HUDEP-2 (cell line): ENCODE results near the gene CALHM4.

Experiments used
- DNase-seq, 76 experiments: peaks; one replicate each; lab custom pipeline; 2025; ENCODE audit not compliant: unreplicated experiment in 76 of 76; lab: John Stamatoyannopoulos, UW

CALHM4 gene, protein sequence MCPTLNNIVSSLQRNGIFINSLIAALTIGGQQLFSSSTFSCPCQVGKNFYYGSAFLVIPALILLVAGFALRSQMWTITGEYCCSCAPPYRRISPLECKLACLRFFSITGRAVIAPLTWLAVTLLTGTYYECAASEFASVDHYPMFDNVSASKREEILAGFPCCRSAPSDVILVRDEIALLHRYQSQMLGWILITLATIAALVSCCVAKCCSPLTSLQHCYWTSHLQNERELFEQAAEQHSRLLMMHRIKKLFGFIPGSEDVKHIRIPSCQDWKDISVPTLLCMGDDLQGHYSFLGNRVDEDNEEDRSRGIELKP

DNA sequence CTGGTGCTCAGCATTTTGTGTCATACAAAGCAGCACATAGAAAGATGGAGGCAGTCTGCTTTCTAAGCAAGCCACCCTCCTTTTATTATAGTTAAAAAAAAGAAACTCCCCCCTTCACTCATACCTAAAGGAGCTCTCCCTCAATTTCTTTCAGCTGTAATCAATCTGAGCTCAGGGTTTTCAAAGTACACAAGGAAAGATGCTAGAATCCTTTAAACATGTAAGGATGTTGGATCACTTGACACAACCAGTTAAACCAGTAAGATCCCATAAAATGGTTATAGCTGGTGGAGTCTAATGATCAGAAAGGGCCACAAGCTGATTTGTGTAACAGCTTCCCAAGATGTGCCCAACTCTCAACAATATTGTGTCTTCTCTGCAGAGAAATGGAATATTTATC, at the start of gene CALHM4:
Gene CALHM4 (plus strand): TSS at position 301 of the 400 bp plus-strand sequence. CDS start 43 bp downstream, at position 344.
- DNase-seq, result no peak

DNA sequence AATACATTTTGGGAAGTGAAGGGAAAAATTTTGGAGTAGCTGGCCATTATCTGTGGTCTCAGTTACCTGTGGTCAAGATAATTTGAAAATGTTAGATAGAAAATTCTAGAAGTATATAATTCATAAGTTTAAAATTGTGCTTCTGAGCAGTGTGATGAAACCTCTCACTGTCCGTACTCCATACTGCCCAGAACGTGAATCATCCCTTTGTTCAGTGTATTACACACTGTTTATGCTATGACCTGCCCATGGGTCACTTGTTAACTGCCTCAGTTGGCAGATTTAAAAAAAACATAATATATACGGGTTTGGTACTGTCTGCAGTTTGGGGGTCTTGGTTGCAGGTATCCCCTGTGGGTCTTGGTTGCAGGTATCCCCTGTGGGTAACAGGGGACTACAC, 46.2 kb upstream of the CALHM4 start:
- DNase-seq, result no peak

DNA sequence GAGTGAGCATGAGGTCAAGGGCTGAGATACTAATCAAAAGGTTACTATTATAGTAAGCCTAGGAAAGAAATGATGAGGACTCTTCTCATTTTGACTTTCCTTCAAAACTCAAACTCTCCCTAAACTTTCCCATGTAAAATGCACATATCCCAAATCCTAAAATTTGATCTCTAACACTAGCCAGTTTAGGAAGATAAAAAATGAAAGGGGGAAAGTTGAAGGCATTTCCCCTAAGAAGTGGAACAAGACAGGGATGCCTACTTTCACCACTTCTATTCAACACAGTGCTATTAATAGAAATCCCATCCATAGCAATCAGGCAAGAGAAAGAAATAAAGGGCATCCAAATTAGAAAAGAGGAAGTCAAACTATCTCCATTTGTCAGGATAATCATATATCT, 45.0 kb upstream of the CALHM4 start:
- no peak for DNase-seq

DNA sequence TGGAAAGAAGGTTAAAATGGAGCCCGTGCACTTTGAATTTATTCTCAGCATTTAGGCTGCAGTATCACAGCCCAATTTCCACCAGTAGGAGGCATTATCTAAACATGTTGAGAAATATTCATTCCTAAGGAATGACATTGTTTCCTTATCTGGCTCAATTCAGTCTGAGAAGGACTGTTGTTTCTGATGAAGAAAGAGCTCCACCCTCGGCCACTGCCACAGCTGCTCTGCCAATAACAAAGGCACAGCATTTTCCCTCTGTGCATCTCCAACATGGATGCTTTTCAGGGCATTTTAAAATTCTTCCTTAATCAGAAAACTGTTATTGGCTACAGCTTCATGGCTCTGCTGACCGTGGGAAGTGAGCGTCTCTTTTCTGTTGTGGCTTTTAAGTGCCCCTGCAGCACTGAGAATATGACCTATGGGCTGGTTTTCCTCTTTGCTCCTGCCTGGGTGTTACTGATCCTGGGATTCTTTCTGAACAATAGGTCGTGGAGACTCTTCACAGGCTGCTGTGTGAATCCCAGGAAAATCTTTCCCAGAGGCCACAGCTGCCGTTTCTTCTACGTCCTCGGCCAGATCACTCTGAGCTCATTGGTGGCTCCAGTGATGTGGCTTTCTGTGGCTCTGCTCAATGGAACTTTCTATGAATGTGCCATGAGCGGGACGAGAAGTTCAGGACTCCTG, 42.0 kb upstream of the CALHM4 start, which contains the start of gene CALHM5:
Gene CALHM5 (plus strand): TSS at position 216 of the 687 bp plus-strand sequence. CDS start 58 bp downstream, at position 274.
- peak in 20 of 76 experiments; percentile 4 to 54 (median 28) for DNase-seq

DNA sequence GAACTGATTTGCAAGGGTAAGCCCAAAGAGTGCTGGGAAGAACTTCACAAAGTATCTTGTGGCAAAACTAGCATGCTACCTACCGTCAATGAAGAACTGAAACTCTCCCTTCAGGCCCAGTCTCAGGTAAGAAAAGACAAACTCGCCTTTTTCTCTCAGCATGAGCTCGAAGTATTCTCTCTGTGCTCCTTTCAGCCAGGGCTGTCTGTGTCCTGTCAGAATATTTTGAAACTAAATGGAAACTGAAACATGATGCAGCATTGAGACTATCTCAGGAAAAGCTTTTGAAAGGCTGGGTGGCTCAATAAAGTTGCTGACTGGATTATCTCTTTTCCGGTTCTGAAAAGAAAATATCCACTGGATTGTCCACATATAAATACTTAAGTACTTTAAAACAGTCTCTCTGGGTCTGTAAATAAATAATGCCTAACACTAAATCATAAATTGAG, 41.4 kb upstream of the CALHM4 start:
- no peak for DNase-seq

DNA sequence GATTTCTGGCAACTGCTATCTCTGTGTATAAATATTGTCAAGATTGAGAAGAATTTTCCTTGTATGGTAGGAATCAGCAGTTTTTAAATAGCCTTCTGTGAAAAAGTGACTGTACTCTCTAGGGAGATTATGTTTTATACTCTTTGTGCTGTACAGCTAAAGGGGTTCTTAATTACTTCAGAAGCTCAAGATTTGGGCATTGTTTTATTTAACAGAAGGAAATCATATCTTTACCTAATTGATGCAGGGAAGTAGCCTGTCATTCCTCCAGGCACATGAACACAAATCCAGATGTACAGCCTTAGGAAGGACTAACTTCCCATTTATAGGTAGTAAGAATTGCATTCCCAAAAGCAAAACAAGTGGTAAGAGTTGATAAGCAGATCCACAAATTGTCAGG, 40.8 kb upstream of the CALHM4 start:
- DNase-seq, result no peak

DNA sequence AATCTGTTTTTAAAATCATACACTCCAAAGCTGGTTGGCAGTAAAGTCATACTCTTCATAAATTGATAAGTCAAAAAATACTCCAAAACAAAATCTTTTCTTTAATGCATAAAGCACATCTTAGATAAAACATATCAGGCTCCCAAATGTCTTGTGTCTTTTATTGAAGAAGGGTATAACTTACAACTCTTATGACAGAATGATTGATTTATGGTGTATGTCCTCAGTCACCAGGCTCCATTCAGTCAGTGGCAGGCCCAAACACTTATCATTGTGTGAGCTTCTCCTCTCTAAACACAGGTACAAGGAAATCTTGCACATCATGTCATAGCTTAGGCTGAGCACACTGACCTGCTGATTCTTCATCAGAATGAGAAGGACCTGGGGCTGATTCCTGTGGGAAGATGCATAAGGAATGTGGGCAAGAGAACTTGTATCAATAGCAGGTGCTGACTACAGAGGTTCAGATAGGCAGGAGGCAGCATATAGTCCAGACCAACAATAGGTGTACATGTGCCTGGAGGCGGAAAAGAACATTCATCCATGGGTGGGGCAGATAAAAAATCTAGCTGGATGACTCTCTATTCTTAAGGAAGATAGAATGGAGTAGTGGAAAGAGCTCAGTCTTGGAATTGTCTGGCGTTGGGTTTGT, 40.2 kb upstream of the CALHM4 start:
- DNase-seq, result no peak

DNA sequence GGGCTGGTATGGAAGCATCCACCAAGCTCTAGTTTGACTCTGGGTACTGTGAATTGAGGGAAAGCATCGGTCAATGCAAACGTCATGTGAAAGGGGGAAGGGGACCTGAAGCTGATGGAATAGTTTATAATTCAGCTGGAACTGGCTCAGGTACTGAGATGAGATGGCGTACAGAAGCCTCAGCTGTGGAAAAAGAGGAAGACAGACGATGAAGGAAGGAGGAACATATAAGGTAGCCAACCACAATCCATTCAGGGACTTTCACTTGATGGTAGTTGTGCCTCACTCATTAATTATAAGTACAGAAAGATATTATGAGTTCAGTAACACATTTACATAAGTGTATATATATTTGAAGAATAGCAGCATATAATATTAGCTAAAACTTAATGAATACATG, 39.4 kb upstream of the CALHM4 start:
- no peak for DNase-seq

DNA sequence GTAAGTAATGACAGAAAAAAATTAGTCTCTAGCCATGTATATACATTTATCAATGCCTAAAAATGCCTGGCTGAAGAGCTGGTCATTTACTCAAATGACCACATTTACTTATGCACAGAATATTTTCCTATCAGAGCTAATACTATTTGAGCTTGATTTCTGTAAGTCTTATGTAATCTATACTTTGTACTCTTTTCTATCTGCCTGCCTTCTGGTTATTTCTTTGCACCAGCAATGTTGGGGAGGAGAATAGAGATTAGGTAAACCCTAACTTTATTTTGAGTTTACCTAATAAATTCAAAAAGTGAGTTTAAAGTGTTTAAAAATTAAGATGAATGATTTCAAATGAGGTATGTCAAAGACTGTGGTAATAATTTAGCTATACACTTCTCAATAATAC, 38.4 kb upstream of the CALHM4 start:
- no peak for DNase-seq

DNA sequence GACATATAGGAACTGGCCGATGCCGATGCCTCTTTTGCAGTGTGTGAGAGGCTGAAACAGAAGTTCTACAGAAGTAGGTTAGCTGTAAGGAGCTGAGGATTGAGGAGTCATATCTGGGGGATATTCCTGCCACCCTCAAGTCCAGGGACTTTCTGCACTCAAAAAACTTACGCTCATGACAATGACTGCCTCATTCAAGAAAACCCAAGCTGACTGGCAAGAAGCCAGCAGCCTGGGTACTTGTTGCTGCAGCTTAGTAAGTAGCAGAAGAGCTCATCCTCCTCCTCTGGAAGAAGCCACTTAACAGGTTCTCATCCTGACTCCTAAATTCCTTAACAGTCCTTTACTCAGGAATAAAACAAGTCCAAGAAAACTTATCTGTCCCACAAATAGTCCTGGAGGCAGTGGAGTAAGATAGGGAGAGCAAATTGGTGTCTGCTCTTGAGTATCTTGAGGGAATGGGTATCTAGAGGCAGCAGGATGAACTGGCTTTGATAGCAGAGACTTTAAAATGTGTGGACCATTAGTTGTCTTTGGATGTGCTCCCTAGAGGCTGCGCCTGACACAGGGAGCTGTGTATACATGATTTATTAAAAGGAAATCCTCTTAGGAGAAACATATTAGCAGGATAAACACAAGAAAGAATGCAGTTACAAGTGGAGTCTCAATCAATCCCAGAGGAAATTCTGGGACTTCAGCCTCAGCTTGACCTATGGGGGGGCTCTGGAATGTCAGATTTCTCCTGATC, 34.8 kb upstream of the CALHM4 start:
- DNase-seq, result peak in 5 of 76 experiments; percentile 3 to 25 (median 10)

DNA sequence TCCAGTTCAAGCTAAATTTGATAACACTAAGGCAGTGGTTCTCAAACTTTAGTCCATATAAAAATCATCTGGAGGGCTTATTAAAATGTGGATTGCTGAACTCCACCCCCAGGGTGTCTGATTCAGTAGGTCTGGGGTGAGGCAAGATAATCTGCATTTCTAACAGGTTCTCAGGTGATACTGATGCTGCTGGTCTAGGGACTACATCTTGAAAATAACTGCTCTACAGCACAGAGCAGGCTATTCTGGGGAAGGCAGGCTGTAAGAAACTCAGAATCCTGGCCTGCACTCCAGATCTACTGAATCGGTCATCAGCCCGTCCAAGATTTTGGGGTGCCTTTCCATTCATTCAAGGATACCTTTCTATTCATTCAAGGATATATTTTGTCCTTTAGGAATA, 30.7 kb upstream of the CALHM4 start:
- DNase-seq, result no peak

DNA sequence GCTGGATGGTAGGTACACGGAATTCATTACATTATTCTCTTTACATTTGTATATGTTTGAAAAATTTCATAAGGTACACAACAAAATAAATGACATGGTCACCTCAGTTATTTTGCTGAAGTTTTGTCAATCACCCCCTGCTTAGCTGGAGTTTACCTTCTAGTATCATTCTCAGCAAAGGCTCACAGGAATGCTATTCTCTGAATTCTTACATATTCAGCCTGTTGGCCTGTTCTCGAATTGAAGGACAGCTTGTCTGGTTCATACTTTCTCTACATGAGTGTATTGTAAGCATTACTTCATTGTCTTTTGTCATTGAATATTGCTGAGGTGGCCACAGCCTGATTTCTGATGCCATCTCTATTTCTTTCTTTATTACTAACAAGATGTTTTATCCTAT, 29.3 kb upstream of the CALHM4 start:
- no peak for DNase-seq

DNA sequence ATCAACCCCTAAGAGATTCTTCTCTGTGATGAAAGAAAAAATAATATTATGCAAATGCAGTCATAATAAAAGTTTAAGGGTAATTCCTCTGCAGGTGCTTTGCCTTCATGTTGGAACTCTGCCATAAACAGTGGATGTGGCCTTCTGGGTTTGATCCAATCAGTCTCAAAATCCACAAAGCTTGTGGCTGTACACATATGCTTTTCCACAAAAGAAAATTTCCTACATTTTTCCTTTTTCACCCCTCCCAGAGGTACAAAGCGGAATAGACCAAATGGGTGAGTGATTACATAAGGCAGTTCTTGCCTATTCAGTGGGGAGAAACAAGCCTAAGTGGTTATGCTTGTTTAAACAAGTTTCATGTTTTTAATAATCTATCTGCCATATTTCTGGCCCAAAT, 25.4 kb upstream of the CALHM4 start:
- DNase-seq, result no peak

DNA sequence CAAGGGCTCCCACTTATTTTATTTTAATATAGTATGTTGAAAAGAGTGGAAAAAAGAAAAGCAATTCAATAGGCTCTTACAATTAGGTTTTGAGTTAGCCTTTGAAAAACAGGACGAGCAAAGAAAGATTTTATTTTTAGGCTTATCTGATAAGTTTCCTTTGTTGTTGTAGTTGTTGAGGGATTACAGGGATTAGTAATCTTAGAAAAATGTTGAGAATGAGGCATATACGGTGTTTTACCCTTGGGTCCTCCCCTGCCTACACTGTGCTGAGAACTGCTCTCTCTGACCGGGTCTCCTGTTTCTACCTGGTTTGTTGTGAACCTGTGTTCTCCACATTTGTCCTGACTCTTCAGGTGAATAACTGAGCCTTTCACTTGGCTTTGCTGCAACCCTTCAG, 24.8 kb upstream of the CALHM4 start:
- DNase-seq, result no peak

DNA sequence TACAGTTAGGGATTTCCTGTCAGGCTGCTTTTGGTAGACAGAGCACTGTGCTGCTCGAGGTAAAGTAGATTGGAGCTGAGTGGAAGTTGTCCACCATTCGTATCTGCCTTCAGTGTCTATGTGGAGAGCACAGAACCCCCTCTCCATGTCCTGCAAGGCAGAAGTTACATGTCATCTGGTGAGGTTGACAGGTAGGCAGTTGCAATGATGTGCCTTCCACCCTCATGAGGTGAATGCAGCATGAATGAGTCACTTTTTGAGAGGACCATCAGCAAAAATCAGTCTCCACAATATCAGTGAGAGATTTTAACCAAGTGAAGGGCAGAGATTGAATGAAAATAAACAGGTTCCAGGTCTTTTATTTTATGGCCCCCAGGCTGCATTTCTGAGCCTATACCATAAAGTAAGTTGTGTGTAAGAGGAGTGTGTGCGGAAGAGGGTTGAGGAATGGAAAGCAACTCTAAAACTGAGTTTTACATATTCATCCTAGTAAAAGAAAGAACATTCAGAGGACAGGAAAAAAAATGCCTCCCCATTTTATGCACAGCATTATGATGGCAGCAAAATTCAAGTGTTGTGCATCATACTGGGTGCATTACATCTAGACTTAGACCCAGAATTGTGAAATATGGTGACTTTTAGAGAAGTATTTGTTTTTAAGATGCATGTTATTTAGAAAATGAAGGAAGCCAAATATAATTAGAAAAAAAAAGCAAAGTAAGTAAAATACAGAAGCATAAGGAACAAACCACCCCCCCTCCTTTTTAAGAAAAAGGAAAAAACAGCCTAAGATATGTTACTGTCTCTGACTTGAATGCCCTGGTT, 23.9 kb upstream of the CALHM4 start:
- no peak for DNase-seq

DNA sequence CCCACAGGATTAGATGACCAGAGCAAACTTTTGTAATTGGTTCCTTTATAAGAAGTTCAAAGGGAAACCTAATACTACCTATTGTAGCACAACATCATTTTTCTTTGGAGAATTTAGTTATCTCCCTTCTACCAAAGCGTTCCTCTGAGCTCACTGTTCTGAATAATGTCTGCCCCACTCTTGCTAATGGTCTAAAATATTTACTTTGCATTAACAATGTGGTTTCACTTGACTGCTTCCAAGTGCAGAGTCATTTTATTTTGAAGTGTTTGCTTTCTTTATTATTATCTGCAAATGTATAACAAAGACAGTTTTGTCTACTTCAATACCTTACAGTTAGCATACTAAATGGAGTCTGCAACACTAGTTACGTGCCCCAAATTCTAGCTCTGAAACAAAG, 23.1 kb upstream of the CALHM4 start:
- no peak for DNase-seq

DNA sequence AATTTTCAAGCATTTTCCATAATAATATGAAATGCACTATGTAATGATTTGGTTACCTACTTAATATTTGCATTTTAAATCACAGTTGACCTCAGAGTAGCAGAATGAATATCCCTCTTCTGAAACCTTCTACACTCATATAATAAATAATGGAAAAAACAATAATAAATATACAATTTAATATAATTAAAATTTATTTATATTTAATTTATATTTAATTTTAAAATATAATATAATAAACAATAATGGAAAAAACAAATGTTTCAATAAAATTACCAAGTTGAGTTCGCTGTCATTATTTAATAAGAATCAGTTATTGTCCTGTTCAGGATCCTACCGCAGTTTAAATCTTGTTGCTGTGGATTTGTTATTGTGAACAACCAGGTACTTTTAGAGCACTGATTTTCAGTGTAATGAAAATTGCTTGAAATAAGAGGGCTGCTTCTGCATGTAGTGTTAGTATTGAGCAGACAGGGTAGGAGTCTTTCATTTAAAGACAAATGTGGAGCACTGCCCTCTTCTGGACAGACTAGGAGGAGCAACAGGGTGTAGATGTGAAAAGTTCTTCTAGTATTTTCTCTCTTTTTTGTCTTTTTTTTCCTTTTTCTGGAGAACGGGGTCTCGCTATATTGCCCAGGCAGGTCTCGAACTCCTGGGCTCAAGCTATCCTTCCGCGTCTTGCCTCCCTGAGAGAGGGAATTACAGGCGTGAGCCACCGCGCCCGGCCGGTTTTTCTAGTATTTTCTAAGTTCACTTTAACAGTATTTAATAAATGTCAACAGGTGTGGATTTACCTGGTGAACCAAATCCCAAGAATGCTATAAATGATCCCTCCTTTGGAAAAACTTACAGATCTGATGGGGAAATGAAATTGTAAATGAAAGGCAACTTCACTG, 21.6 kb upstream of the CALHM4 start:
- DNase-seq, result peak in 53 of 76 experiments; percentile 6 to 81 (median 42)

DNA sequence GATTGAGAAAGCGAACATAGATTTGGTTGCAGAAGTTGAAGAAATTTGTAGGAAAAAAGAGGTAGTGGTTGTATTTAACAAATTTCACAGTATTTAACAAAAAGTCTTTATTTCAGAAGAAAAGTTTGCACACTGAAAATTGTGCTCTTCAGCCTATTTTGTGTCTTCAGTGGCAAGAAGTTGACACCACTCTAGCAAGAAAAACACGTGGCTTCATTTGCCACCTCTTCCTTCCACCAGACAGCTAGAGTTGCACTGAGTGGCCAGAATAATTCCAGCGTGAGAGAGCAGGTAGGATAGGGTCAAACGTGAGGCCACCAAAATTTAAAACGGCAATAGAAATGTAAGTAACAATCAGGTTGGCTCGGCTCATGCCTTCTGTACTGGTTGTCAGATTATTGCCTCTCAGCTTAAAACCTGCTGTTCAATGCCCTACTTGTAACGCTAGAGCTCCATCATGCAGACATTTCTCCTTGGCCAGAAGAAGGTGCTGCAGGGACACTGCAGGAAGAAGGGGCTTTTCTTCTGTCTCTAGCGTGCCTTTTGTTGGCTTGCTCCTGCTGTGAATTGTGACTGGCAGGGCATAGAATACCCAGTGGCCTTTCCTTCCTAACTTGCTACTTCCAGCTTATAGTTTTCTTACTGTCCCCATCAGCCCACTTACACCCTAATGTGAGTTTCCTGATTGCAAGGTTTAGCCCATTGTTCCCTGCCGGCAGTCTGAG, 20.2 kb upstream of the CALHM4 start:
- no peak for DNase-seq
